Hippocampal formation (tissue), 2 donors: ENCODE data around the gene FA2H.
"Not testable (repeated sequence)": the region's sequence is repeated elsewhere in the genome, so short reads cannot be mapped to it uniquely, and the experiment has no call there.

ENCODE experiments used
- DNase-seq, 2 donors: peaks; one replicate each; lab custom pipeline; 2025; lab: John Stamatoyannopoulos, UW

The FA2H gene

DNA sequence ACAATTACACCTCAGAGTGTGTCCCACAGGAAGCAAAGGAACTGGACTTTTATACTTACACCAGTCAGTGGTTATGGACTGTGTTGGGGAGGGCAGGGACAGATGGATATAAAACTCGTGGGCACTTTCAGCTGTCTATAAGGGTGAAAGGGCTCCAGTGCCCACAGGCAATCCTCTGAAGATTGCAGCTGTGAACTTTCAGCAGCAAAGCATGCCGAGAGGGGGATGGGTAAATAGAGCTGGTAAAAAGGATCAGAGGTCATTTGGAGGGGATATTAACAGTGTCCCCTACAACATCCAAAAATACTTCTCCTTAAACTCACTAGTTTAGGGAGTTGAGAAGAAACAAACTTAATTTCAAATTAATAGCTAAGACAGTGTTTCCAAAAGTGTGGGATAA, 94.6 kb downstream of the FA2H start:
- DNase-seq: no peak

DNA sequence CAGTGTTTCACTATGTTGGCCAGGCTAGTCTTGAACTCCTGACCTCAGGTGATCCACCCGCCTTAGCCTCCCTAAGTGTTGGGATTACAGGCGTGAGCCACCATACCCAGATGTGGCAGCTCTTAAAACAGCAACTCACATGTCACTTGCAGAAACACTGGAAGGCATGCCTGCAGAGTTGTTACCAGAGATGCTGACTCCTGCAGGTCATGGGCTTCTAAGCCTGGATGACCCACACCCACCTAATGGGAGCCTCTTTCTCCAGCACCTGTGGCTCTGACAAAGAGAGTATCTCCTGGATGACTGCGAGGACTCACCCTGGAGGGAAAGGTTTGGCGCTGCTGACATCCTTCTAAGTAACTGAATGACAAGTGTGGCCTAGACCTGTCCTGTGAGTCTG, 96.8 kb downstream of the FA2H start:
- no peak for DNase-seq

GRCh38 chr16:74673876-74674275, 100.7 kb downstream of the FA2H start:
- DNase-seq: no peak

- DNase-seq: not testable (repeated sequence)
Measured at GRCh38 chr16:74668877-74669276, 105.7 kb downstream of the FA2H start.

GRCh38 chr16:74667255-74667700, 107.3 kb downstream of the FA2H start:
- peak in 1 of 2 donors; percentile 13 for DNase-seq

GRCh38 chr16:74666425-74667254, 108.0 kb downstream of the FA2H start, which contains the start of gene RFWD3:
TSS of gene RFWD3 (minus strand) at chr16:74666877. CDS start at chr16:74661449, 5,428 bp downstream.
- peak; percentile 97 to 99 for DNase-seq

DNA sequence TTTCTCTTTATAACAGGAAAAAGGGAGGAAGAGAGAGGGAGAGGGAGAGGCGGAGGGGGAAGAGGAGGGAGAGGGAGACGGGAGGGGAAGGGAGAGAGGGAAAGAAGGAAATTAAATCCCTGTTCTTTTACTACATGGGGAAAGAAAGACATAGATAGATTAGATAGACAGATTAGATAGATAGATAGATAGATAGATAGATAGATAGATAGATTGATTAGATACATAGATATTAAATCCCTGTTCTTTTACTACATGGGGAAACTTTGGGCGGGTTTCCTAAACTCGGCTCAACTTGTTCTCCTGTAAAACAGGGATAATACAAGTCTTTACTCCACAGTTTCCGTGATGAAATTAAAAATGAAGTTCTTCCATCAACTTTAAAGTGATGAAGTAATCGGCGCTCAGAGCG, 108.6 kb downstream of the FA2H start:
- no peak for DNase-seq
